Ovary (tissue), 9 donors: ENCODE data around the gene ABHD12. TPM values are rescaled to one million over a fixed set of nuclear protein-coding genes. Genes with fewer than 3 reads are reported as not detected.

ENCODE experiments used
- DNase-seq, 5 donors: peaks; one replicate each; pipeline ENCODE4 v3.0.0-alpha.2; 2019 to 2020
- H3K27ac ChIP-seq, 2 donors: fragments of 200-600 bp; one replicate each; pipeline versions ENCODE4 v1.5.1 to v1.8.0; 2019 to 2022
- H3K27me3 ChIP-seq: fragments of 200-600 bp; one replicate; pipeline ENCODE4 v1.8.0; 2022
- H3K36me3 ChIP-seq: fragments of 200-600 bp; sonication (generic); one replicate; pipeline ENCODE4 v1.5.1; 2019
- H3K4me1 ChIP-seq: one replicate; pipeline ENCODE4 v1.8.1; 2013; ENCODE audit warnings: mild to moderate bottlenecking, moderate library complexity; ENCODE audit not compliant: insufficient read depth
- H3K4me3 ChIP-seq: fragments of 200-600 bp; sonication (generic); one replicate; pipeline ENCODE4 v1.5.1; 2017
- H3K9me3 ChIP-seq, 2 donors: fragments of 200-600 bp in 1 of 2; sonication (generic) in 1 of 2; one replicate each; pipeline versions ENCODE4 v1.5.1 to v1.8.1; 2013 to 2019; ENCODE audit warnings: mild to moderate bottlenecking in 1 of 2, moderate library complexity in 1 of 2
- EP300 ChIP-seq: sonication (generic); formaldehyde crosslinking; IDR thresholded peaks from one replicate; pipeline ENCODE4 v1.6.1; 2017; ENCODE audit warnings: antibody characterized with exemption
- POLR2A ChIP-seq: fragments of 450-650 bp; IDR thresholded peaks from one replicate; pipeline ENCODE4 v1.6.1; 2017; ENCODE audit warnings: antibody characterized with exemption, mild to moderate bottlenecking, moderate library complexity
- WGBS, 3 donors: extraction: QIAGEN DNeasy Blood & Tissue Kit in 1 of 3; methylation state at CpG; one replicate each; pipeline versions ENCODE4 v1.1.5 to v1.1.7; 2013 to 2017; 5-methylcytosine and 5-hydroxymethylcytosine counted together
- intact Hi-C, 4 donors: fragments of 100-400 bp; cut with DNase I; formaldehyde crosslinking; loops; one replicate each; pipeline versions ENCODE4 v1.11.0 to v1.15.1; 2022 to 2023
- polyA plus RNA-seq, 2 donors: library from polyadenylated mRNA; stranded (reverse); fragments of 200-250 nt in 1 of 2; fragments of 350-450 nt in 1 of 2; fragmentation: Illumina TruSeq in 1 of 2; extraction: RNeasy Lipid Tissue Mini Kit (QIAGEN cat#74804) in 1 of 2; gene quantifications; one replicate each; pipeline ENCODE4 v1.2.3, GENCODE V29; 2013 to 2014
- total RNA-seq, 7 donors: library from RNA; depleted of rRNA in 2 of 7; stranded (reverse); fragments of >200 nt in 2 of 7; fragmentation: NEBNext Ultra II Directional in 3 of 7; extraction: Animal tissue kit (Norgen Biotek cat#: 25700) in 3 of 7; gene quantifications; one replicate each; pipeline versions ENCODE4 v1.1.0 to v1.2.4, GENCODE V29; 2016 to 2023
- TF ChIP-seq, protein P1 (sequence below), 3 donors: fragments of 450-650 bp in 2 of 3; fragments of 200-600 bp in 1 of 3; IDR thresholded peaks; one replicate each; pipeline versions ENCODE4 v1.5.1 to v1.8.0; 2016 to 2022; ENCODE audit warnings: antibody characterized with exemption in 3 of 3, mild to moderate bottlenecking in 1 of 3
- donor health status: DM: no; HTN: no; CAD: no; lungs with moderate emphysema.
- donor health status: DM: no; HTN: no; CAD: no.
- donor health status: Bipolar disorder and iron deficiency.
- donor health status: DM: yes; HTN: yes; CAD: no.
- donor health status: DM: no; HTN: no; CAD: no.
- donor health status: DM: yes; HTN: yes; CAD: no.

The ABHD12 gene
- total and polyA plus RNA-seq, 9 donors, result 15.0 to 87.6 (median 37.6) TPM

DNA sequence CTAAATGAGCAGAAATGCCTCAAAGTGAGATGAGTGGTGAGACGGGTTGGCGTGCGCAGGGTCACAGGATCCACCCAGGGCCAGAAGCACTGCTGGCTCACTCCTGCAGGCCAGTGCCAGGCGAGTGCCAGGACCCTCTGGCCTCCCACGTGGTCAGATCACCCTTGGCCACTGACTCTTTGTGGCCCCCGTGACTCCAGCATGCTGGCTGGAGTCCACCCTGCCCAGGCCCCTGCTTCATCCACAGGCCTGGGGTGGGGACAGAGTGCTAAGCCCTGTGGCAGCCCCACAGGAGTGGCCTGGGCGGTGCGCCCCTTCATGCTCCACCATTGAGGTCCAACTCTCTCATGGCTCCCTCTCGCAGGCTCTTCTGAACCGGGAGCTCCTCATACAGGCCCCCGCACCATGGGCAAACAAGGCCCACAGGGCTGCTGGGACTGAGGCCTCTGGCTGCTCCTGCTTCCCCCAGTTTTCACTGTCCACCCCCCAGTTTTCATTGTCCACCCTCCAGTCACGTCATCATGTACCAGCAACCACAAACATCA, 61.6 kb downstream of the ABHD12 start:
- no peaks in the 10 kb centered on the region for H3K36me3 ChIP-seq
- peaks cover 2% of the 10 kb centered on the region for H3K4me1 ChIP-seq
- H3K27ac ChIP-seq, result no peak overlapping the region
- no peaks in the 10 kb centered on the region for H3K27me3 ChIP-seq
- TF ChIP-seq EP300, result no peak
- no peak overlapping the region for H3K4me3 ChIP-seq
- H3K9me3 ChIP-seq, result no peaks in the 10 kb centered on the region
- 94 to 99% (median 95%) methylated on average over 12 of the region's 12 CpGs for WGBS, 3 donors
- DNase-seq, result no peak
- intact Hi-C loops, result no loop called here

DNA sequence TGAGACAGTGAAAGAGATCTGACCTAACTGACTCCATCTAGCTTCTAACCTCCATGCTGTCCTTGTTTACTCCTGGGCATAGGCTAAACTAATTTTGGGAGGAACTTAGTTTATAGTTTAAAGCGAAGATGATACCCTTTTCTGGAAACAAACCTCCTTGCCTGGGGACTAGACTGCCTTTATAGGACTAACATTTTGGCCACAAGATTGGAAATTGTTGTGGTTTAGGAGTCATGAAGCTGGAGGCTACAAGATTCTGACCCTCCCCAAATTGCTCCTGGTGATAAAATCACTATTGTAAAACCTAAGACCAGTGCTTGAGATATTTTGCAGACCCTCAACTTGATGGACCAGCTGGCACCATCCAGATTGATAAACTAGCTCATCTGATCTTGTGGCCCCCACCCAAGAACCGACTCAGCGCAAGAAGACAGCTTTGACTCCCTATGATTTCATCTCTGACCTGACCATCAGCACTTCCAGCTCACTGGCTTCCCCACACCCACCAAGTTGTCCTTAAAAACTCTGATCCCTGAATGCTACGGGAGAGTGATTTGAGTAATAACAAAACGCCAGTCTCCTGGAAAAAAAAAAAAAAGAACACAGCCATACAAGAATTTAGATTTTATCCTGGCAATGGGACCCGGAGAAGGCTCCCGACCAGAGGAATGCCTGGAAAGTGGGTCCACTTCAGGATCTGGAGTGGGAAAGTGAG, 63.0 kb downstream of the ABHD12 start:
- Histone ChIP-seq H3K4me3 (no peak overlapping the region), H3K4me1 (peaks cover 2% of the 10 kb centered on the region), H3K27ac (no peak overlapping the region), H3K36me3 (no peaks in the 10 kb centered on the region), H3K9me3 (no peaks in the 10 kb centered on the region), H3K27me3 (no peaks in the 10 kb centered on the region)
- 82 to 91% (median 85%) methylated on average over 7 of the region's 7 CpGs for WGBS, 3 donors
- TF ChIP-seq POLR2A (no peak), EP300 (no peak)
- TF ChIP-seq, protein P1, sequence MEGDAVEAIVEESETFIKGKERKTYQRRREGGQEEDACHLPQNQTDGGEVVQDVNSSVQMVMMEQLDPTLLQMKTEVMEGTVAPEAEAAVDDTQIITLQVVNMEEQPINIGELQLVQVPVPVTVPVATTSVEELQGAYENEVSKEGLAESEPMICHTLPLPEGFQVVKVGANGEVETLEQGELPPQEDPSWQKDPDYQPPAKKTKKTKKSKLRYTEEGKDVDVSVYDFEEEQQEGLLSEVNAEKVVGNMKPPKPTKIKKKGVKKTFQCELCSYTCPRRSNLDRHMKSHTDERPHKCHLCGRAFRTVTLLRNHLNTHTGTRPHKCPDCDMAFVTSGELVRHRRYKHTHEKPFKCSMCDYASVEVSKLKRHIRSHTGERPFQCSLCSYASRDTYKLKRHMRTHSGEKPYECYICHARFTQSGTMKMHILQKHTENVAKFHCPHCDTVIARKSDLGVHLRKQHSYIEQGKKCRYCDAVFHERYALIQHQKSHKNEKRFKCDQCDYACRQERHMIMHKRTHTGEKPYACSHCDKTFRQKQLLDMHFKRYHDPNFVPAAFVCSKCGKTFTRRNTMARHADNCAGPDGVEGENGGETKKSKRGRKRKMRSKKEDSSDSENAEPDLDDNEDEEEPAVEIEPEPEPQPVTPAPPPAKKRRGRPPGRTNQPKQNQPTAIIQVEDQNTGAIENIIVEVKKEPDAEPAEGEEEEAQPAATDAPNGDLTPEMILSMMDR (IDR thresholded peaks at IDR 0.05), result no peak
- intact Hi-C loops, result no loop called here
- DNase-seq, result no peak

DNA sequence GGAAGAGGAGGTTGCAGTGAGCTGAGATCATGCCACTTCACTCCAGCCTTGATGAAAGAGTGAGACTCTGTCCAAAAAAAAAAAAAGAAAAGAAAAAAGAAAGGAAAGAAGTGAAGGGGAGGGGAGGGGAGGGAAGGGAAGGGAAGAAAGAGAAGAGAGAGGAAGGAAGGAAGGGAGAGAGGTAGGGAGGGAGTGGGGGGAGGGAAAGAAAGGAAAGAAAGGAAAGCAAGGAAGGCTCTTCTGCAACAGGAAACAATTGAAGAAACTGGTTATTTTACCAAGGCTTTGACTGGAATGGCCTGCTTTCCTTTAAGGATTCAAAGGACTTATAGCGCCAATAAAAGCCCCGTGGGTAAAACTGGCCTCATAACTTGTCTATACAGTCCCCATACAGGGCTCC, 64.6 kb downstream of the ABHD12 start:
- H3K36me3 ChIP-seq, result no peaks in the 10 kb centered on the region
- DNase-seq, result no peak
- H3K9me3 ChIP-seq, result no peaks in the 10 kb centered on the region
- intact Hi-C loops, result no loop called here
- TF ChIP-seq POLR2A, result no peak
- TF ChIP-seq, protein P1 (IDR thresholded peaks at IDR 0.05), result no peak
- TF ChIP-seq EP300, result no peak
- WGBS, 3 donors, result 80 to 90% (median 81%) methylated on average over 2 of the region's 2 CpGs
- no peak overlapping the region for H3K4me3 ChIP-seq
- H3K27ac ChIP-seq, result no peak overlapping the region
- H3K27me3 ChIP-seq, result no peaks in the 10 kb centered on the region
- peaks cover 2% of the 10 kb centered on the region for H3K4me1 ChIP-seq

DNA sequence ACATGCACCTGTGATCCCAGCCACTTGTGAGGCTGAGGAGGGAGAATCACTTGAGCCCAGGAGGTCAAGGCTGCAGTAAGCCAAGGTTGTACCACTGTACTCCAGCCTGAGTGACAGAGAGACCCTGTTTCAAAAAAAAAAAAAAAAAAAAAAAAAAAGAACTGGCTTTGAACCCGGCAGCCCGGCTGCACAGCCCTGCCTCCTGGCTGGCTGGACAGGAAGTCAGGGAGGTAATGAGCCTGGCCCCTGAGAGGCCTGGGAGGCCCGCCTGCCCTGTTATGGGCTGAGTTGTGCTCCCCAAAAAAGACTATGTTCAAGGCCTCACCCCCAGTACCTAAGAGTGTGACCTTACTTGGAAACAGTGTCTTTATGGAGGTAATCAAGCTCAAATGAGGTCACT, 65.6 kb downstream of the ABHD12 start:
- no peak overlapping the region for H3K4me3 ChIP-seq
- peaks cover 2% of the 10 kb centered on the region for H3K4me1 ChIP-seq
- TF ChIP-seq, protein P1 (IDR thresholded peaks at IDR 0.05), result no peak
- TF ChIP-seq EP300 (no peak), POLR2A (no peak)
- H3K36me3 ChIP-seq, result no peaks in the 10 kb centered on the region
- WGBS, 3 donors, result 53 to 64% (median 55%) methylated on average over 3 of the region's 3 CpGs
- H3K9me3 ChIP-seq, result no peaks in the 10 kb centered on the region
- intact Hi-C loops, result no loop called here
- H3K27ac ChIP-seq, result no peak overlapping the region
- DNase-seq, result no peak
- no peaks in the 10 kb centered on the region for H3K27me3 ChIP-seq

DNA sequence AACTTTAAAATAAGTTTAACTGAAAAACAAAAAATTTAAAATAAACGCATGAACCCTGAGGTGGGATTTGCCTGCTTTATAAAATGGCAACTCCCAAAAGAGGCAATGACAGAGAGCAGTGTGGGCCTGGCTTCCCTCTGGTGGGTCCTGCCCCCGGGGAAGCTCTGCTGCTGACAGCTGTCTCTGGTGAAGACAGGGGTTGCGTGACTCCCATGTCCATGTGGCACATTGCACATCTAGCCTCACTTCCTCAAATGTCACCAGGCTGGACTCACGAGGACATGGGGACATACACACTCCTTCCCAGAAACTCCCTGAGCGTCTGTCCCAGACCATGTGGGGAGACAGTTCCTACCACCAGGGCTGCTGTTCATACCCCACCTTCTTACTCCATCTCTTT, 66.2 kb downstream of the ABHD12 start:
- TF ChIP-seq, protein P1 (IDR thresholded peaks at IDR 0.05), result no peak
- no peak for TF ChIP-seq EP300
- TF ChIP-seq POLR2A, result no peak
- H3K9me3 ChIP-seq, result no peaks in the 10 kb centered on the region
- no peak for DNase-seq
- peaks cover 2% of the 10 kb centered on the region for H3K4me1 ChIP-seq
- 74 to 92% (median 82%) methylated on average over 5 of the region's 5 CpGs for WGBS, 3 donors
- no peaks in the 10 kb centered on the region for H3K27me3 ChIP-seq
- no peaks in the 10 kb centered on the region for H3K36me3 ChIP-seq
- H3K4me3 ChIP-seq, result no peak overlapping the region
- H3K27ac ChIP-seq, result no peak overlapping the region
- intact Hi-C loops, result no loop called here
